SU-DHL-6 (cell line): ENCODE data around the gene GALNT17.

ENCODE experiments used
- EZH2phosphoT487 ChIP-seq: fragments of 200-600 bp; sonication (generic), shearing (Covaris generic); conservative IDR thresholded peaks from 2 replicates; pipeline ENCODE4 v1.6.1; 2018; ENCODE audit warnings: mild to moderate bottlenecking, antibody characterized with exemption, low read length, moderate library complexity, mixed read lengths
- TF ChIP-seq, protein P1 (sequence below): fragments of 200-600 bp; sonication (generic); IDR thresholded peaks from one replicate; pipeline ENCODE4 v1.5.1; 2017; ENCODE audit warnings: antibody characterized with exemption, mild to moderate bottlenecking, low read length, moderate library complexity; ENCODE audit not compliant: insufficient read depth, poor library complexity, severe bottlenecking

DNA sequence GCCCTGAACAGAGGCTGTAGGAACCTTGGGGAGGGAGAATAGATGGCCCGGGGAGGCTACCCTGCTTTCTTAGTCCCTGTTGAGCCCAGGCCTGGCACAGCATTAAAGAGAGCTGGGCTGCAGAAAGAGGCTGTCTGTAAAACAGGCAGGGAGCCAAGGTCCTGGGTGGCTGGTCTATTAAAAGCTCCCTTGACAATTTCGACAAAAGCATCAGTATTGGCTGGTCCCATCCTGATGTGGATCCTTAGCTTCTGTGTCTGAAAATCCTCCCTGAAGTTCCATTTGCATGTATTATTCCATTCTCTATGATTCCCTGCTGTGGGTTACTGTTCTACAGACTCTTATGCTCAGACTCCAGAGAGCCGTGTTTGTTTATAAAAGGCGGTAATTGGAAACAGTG is 158.5 kb downstream of the GALNT17 start:
- TF ChIP-seq, protein P1, sequence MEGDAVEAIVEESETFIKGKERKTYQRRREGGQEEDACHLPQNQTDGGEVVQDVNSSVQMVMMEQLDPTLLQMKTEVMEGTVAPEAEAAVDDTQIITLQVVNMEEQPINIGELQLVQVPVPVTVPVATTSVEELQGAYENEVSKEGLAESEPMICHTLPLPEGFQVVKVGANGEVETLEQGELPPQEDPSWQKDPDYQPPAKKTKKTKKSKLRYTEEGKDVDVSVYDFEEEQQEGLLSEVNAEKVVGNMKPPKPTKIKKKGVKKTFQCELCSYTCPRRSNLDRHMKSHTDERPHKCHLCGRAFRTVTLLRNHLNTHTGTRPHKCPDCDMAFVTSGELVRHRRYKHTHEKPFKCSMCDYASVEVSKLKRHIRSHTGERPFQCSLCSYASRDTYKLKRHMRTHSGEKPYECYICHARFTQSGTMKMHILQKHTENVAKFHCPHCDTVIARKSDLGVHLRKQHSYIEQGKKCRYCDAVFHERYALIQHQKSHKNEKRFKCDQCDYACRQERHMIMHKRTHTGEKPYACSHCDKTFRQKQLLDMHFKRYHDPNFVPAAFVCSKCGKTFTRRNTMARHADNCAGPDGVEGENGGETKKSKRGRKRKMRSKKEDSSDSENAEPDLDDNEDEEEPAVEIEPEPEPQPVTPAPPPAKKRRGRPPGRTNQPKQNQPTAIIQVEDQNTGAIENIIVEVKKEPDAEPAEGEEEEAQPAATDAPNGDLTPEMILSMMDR = no peak
- no peak for TF ChIP-seq EZH2phosphoT487
